GM12878 (cell line): ENCODE data around the gene KANSL3. TPM values are rescaled to one million over a fixed set of nuclear protein-coding genes. Genes with fewer than 3 reads are reported as not detected.

ENCODE experiments used
- ATAC-seq: fragments of 200-7000 bp; cut with Tn5 transposase; 3 replicates; pipeline ENCODE4 v1.9.1; 2020; ENCODE audit warnings: mild to moderate bottlenecking, moderate library complexity
- BruUV-seq: library from RNA; stranded (reverse); fragments of 400-500 nt; replicated peaks from 2 replicates; lab custom pipeline; 2021; lab: Mats Ljungman, UMichigan
- CTCF ChIA-PET: fragments of 300-600 bp; sonication (Branson Sonifier 250); formaldehyde crosslinking; extraction: SDS; loops from one replicate; lab custom pipeline; 2021; ENCODE audit warnings: inconsistent platforms; lab: Yijun Ruan, JAX
- POLR2A ChIA-PET: fragments of 350-600 bp; formaldehyde crosslinking; extraction: SDS; loops from one replicate; lab custom pipeline; 2021; ENCODE audit warnings: inconsistent platforms; lab: Charles Lee
- RAD21 ChIA-PET: fragments of 300-600 bp; sonication (Branson Sonifier 250); formaldehyde crosslinking; loops from one replicate; lab custom pipeline; 2023; ENCODE audit warnings: antibody characterized with exemption; ENCODE audit not compliant: unreplicated experiment; lab: Charles Lee
- SMC1A ChIA-PET: fragments of 300-600 bp; sonication (Branson Sonifier 250); formaldehyde crosslinking; loops from one replicate; lab custom pipeline; 2023; ENCODE audit not compliant: unreplicated experiment, uncharacterized antibody; lab: Charles Lee
- DNase-seq: peaks from one replicate; pipeline ENCODE4 v3.0.0-alpha.2; 2011; ENCODE audit warnings: low read depth, low spot score
- FAIRE-seq: peaks from 3 replicates; lab custom pipeline; 2011; peaks lifted over from hg19 to GRCh38; lab: Jason Lieb, UNC
- H2AFZ ChIP-seq: 2 replicates; pipeline ENCODE4 v1.6.0; 2011; ENCODE audit warnings: low read depth, low read length, control low read depth; ENCODE audit not compliant: control insufficient read depth
- H3K27ac ChIP-seq: 2 replicates; pipeline ENCODE4 v1.5.1; 2011; ENCODE audit warnings: control low read depth; ENCODE audit not compliant: control insufficient read depth, insufficient read depth
- H3K27me3 ChIP-seq, 2 experiments: replicated peaks in 1 of 2; 2 replicates each; pipeline versions ENCODE4 v1.6.0 to v1.6.1; 2011; ENCODE audit warnings: low read length in 1 of 2; ENCODE audit not compliant: control insufficient read depth in 2 of 2, insufficient read depth in 2 of 2
- H3K36me3 ChIP-seq, 2 experiments: 2 replicates each; pipeline ENCODE4 v1.5.1; 2011; ENCODE audit warnings: low read length in 1 of 2; ENCODE audit not compliant: control insufficient read depth in 2 of 2, insufficient read depth in 2 of 2
- H3K4me1 ChIP-seq: 2 replicates; pipeline ENCODE4 v1.6.1; 2011; ENCODE audit warnings: mild to moderate bottlenecking, low read length, moderate library complexity, mixed read lengths; ENCODE audit not compliant: control insufficient read depth, insufficient read depth
- H3K4me2 ChIP-seq: 2 replicates; pipeline ENCODE4 v1.6.0; 2011; ENCODE audit warnings: control low read depth; ENCODE audit not compliant: control insufficient read depth, insufficient read depth
- H3K4me3 ChIP-seq: fragments of 200-600 bp; sonication (generic); 2 replicates; pipeline ENCODE4 v1.5.1; 2016
- H3K79me2 ChIP-seq: 2 replicates; pipeline ENCODE4 v1.6.0; 2011; ENCODE audit warnings: low read length; ENCODE audit not compliant: control insufficient read depth, insufficient read depth
- H3K9ac ChIP-seq: 2 replicates; pipeline ENCODE4 v1.8.0; 2011; ENCODE audit warnings: low read length, control low read depth, mixed read lengths; ENCODE audit not compliant: control insufficient read depth, insufficient read depth
- H3K9me3 ChIP-seq: replicated peaks from 3 replicates; pipeline ENCODE4 v1.5.1; 2011; ENCODE audit warnings: mild to moderate bottlenecking, low read length; ENCODE audit not compliant: control insufficient read depth, insufficient read depth
- H4K20me1 ChIP-seq: 2 replicates; pipeline ENCODE4 v1.6.0; 2011; ENCODE audit not compliant: control insufficient read depth, insufficient read depth
- CBX5 ChIP-seq: sonication (generic); IDR thresholded peaks from 2 replicates; pipeline ENCODE4 v1.6.1; 2016; ENCODE audit warnings: low read depth, moderate library complexity, mild to moderate bottlenecking, inconsistent platforms
- EGR1 ChIP-seq, 2 experiments: IDR thresholded peaks; 1 replicate in 1 of 2; 2 replicates in 1 of 2; pipeline ENCODE4 v1.6.1; 2011 to 2012; ENCODE audit warnings: low read depth in 2 of 2, low read length in 2 of 2, borderline replicate concordance in 1 of 2, mild to moderate bottlenecking in 1 of 2, moderate library complexity in 1 of 2
- ETV6 ChIP-seq, 2 experiments: fragments of 450-650 bp in 1 of 2; IDR thresholded peaks in 1 of 2; conservative IDR thresholded peaks in 1 of 2; 2 replicates each; pipeline ENCODE4 v1.6.1; 2014; ENCODE audit warnings: antibody characterized with exemption in 1 of 2, borderline replicate concordance in 1 of 2, low read depth in 1 of 2, mild to moderate bottlenecking in 1 of 2, moderate library complexity in 1 of 2
- FOXM1 ChIP-seq: IDR thresholded peaks from 2 replicates; pipeline ENCODE4 v1.6.1; 2012; ENCODE audit warnings: low read depth, mild to moderate bottlenecking, inconsistent platforms, low read length, moderate library complexity
- NR2F1 ChIP-seq: fragments of 450-650 bp; conservative IDR thresholded peaks from 2 replicates; pipeline ENCODE4 v1.6.1; 2017; ENCODE audit warnings: mild to moderate bottlenecking
- NRF1 ChIP-seq: conservative IDR thresholded peaks from 2 replicates; pipeline ENCODE4 v1.6.1; 2011; ENCODE audit warnings: mild to moderate bottlenecking, low read depth, low read length, improper control_type of control experiment
- RAD51 ChIP-seq: fragments of 450-650 bp; IDR thresholded peaks from 2 replicates; pipeline ENCODE4 v1.6.1; 2016; ENCODE audit warnings: moderate library complexity, mild to moderate bottlenecking, inconsistent platforms
- RELA ChIP-seq: fragments of 450-650 bp; IDR thresholded peaks from 2 replicates; pipeline ENCODE4 v1.8.0; 2014; ENCODE audit warnings: borderline replicate concordance; ENCODE audit not compliant: partially characterized antibody
- SIX5 ChIP-seq: IDR thresholded peaks from 2 replicates; pipeline ENCODE4 v1.6.1; 2011; ENCODE audit warnings: mild to moderate bottlenecking, low read depth, low read length, moderate library complexity; ENCODE audit not compliant: severe bottlenecking
- STAT3 ChIP-seq: IDR thresholded peaks from 2 replicates; pipeline ENCODE4 v1.6.1; 2011; ENCODE audit warnings: low read depth, low read length, improper control_type of control experiment
- ZNF622 ChIP-seq: fragments of 450-650 bp; IDR thresholded peaks from 2 replicates; pipeline ENCODE4 v1.6.1; 2017; ENCODE audit warnings: mild to moderate bottlenecking, inconsistent platforms
- WGBS: methylation state at CpG from one replicate; pipeline ENCODE4 v1.1.6; 2016; ENCODE audit warnings: low lambda C conversion rate; ENCODE audit not compliant: insufficient replicate concordance, insufficient coverage; ENCODE audit errors: missing lambda C conversion rate; 5-methylcytosine and 5-hydroxymethylcytosine counted together
- in situ Hi-C: fragments of 300-500 bp; cut with MboI; formaldehyde crosslinking; loops from 9 replicates; pipeline ENCODE4 v1.14.3; 2018; ENCODE audit warnings: mixed read lengths
- intact Hi-C: fragments of 100-400 bp; cut with micrococcal nuclease; formaldehyde crosslinking; loops from one replicate; pipeline ENCODE4 v1.14.2; 2022; ENCODE audit not compliant: unreplicated experiment
- polyA plus RNA-seq, 11 experiments: library from polyadenylated mRNA; depleted of rRNA in 4 of 11; unstranded in 6 of 11; stranded (reverse) in 5 of 11; fragments of >200 nt; fragmentation: Nextera tagmentation in 4 of 11; fragmentation: Illumina TruSeq in 1 of 11; extraction: Ambion mirVana in 4 of 11; extraction: Trizol in 1 of 11; gene quantifications; 1 replicate in 1 of 11; 2 replicates in 10 of 11; pipeline versions ENCODE4 v1.2.1 to v1.2.3, GENCODE V29; 2011 to 2016; ENCODE audit warnings: inconsistent platforms in 2 of 11, missing spikeins in 2 of 11, low read depth in 1 of 11
- total RNA-seq, 4 experiments: library from RNA; depleted of rRNA in 3 of 4; stranded (reverse); fragments of >200 nt in 3 of 4; fragmentation: Illumina TruSeq in 1 of 4; extraction: Trizol in 1 of 4; gene quantifications; 2 replicates each; pipeline versions ENCODE4 v1.2.1 to v1.2.3, GENCODE V29; 2013 to 2021
- TF ChIP-seq, protein P1 (sequence below): fragments of 450-650 bp; IDR thresholded peaks from 2 replicates; pipeline ENCODE4 v1.6.1; 2017; ENCODE audit warnings: low read depth, mild to moderate bottlenecking, moderate library complexity
- TF ChIP-seq, protein P2 (sequence below): IDR thresholded peaks from 2 replicates; pipeline ENCODE4 v1.6.1; 2012; ENCODE audit warnings: low read length, inconsistent platforms
- TF ChIP-seq, protein P3 (sequence below): fragments of 450-650 bp; IDR thresholded peaks from 2 replicates; pipeline ENCODE4 v1.6.1; 2016; ENCODE audit warnings: mild to moderate bottlenecking, moderate library complexity, borderline replicate concordance

KANSL3 gene
- total and polyA plus RNA-seq, 10 of the 15 experiments (the other 5 are each of a cell fraction or from before 2014, with no cell fraction given) = 5.6 to 25.9 (median 16.7) TPM

DNA sequence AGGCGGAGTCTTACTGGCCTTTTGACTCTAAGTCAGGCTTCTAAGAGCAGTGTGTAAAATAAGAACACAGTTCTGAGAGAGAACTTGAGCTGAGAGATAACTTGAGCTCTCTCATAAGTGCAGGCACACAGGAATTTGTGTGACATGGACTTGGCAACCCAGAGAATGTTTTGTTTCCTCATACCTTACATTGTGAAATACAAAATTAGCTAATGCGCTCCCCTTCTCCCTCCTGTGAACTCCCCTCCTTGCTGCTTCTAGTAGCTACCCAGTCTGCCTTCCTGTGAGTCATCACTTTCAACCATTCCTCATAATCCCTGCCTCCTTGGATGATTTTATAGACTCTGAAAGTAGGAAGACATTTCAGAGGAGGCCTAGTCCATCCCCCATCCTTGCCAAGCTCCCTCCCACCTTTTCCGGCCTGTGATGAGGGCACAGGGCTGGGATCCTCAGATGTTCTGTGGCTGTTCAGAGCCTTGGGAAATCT lies 27.0 kb upstream of the KANSL3 start:
- BruUV-seq = no TSS peak
- WGBS = 81% methylated on average over 3 of the region's 3 CpGs
- FAIRE-seq (no peak), DNase-seq (no peak), ATAC-seq (no peak)
- intact Hi-C loops = no loop called here
- no peaks in the 10 kb centered on the region for H3K36me3 ChIP-seq
- no peak overlapping the region for H2AFZ ChIP-seq
- H3K79me2 ChIP-seq = no peaks in the 10 kb centered on the region
- ChIA-PET SMC1A (interaction anchor here (0.9 kb wide), 1 partner anchor 27 kb away, joined by 3 read pairs; no protein-coding TSS in a partner anchor), POLR2A (no interaction called here), RAD21 (no interaction called here), CTCF (interaction anchor here (0.7 to 0.9 kb wide), 2 partner anchors 65 to 192 kb away, joined by 3 read pairs; no protein-coding TSS in a partner anchor)
- H3K4me1 ChIP-seq = no peaks in the 10 kb centered on the region
- H3K27ac ChIP-seq = no peak overlapping the region
- H4K20me1 ChIP-seq = no peaks in the 10 kb centered on the region
- no peaks in the 10 kb centered on the region for H3K9me3 ChIP-seq
- H3K9ac ChIP-seq = no peak overlapping the region
- in situ Hi-C loops = no loop called here
- peaks cover 0 to 2% of the 10 kb centered on the region in 2 experiments; a peak in 1 of 4 replicates for H3K27me3 ChIP-seq
- H3K4me3 ChIP-seq = no peak overlapping the region
- no peak overlapping the region for H3K4me2 ChIP-seq
- TF ChIP-seq CBX5 = no peak
- TF ChIP-seq ETV6 (conservative IDR thresholded peaks at IDR 0.05 in 1 of 2, IDR thresholded peaks at IDR 0.05 in 1 of 2; ENCODE audit: borderline replicate concordance in 1 of 2, low read depth in 1 of 2) = no peak
- TF ChIP-seq, protein P1, sequence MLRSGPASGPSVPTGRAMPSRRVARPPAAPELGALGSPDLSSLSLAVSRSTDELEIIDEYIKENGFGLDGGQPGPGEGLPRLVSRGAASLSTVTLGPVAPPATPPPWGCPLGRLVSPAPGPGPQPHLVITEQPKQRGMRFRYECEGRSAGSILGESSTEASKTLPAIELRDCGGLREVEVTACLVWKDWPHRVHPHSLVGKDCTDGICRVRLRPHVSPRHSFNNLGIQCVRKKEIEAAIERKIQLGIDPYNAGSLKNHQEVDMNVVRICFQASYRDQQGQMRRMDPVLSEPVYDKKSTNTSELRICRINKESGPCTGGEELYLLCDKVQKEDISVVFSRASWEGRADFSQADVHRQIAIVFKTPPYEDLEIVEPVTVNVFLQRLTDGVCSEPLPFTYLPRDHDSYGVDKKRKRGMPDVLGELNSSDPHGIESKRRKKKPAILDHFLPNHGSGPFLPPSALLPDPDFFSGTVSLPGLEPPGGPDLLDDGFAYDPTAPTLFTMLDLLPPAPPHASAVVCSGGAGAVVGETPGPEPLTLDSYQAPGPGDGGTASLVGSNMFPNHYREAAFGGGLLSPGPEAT = no peak
- TF ChIP-seq RELA = no peak
- no peak for TF ChIP-seq NR2F1
- no peak for TF ChIP-seq EGR1 (IDR thresholded peaks at IDR 0.05; ENCODE audit: borderline replicate concordance in 1 of 2, low read depth in 2 of 2, low read length in 2 of 2)
- TF ChIP-seq, protein P2, sequence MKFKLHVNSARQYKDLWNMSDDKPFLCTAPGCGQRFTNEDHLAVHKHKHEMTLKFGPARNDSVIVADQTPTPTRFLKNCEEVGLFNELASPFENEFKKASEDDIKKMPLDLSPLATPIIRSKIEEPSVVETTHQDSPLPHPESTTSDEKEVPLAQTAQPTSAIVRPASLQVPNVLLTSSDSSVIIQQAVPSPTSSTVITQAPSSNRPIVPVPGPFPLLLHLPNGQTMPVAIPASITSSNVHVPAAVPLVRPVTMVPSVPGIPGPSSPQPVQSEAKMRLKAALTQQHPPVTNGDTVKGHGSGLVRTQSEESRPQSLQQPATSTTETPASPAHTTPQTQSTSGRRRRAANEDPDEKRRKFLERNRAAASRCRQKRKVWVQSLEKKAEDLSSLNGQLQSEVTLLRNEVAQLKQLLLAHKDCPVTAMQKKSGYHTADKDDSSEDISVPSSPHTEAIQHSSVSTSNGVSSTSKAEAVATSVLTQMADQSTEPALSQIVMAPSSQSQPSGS = no peak
- no peak for TF ChIP-seq NRF1
- TF ChIP-seq ZNF622 = no peak
- no peak for TF ChIP-seq RAD51
- TF ChIP-seq SIX5 = no peak
- no peak for TF ChIP-seq FOXM1
- TF ChIP-seq, protein P3, sequence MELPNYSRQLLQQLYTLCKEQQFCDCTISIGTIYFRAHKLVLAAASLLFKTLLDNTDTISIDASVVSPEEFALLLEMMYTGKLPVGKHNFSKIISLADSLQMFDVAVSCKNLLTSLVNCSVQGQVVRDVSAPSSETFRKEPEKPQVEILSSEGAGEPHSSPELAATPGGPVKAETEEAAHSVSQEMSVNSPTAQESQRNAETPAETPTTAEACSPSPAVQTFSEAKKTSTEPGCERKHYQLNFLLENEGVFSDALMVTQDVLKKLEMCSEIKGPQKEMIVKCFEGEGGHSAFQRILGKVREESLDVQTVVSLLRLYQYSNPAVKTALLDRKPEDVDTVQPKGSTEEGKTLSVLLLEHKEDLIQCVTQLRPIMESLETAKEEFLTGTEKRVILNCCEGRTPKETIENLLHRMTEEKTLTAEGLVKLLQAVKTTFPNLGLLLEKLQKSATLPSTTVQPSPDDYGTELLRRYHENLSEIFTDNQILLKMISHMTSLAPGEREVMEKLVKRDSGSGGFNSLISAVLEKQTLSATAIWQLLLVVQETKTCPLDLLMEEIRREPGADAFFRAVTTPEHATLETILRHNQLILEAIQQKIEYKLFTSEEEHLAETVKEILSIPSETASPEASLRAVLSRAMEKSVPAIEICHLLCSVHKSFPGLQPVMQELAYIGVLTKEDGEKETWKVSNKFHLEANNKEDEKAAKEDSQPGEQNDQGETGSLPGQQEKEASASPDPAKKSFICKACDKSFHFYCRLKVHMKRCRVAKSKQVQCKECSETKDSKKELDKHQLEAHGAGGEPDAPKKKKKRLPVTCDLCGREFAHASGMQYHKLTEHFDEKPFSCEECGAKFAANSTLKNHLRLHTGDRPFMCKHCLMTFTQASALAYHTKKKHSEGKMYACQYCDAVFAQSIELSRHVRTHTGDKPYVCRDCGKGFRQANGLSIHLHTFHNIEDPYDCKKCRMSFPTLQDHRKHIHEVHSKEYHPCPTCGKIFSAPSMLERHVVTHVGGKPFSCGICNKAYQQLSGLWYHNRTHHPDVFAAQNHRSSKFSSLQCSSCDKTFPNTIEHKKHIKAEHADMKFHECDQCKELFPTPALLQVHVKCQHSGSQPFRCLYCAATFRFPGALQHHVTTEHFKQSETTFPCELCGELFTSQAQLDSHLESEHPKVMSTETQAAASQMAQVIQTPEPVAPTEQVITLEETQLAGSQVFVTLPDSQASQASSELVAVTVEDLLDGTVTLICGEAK = no peak
- no peak for TF ChIP-seq STAT3
